GM12891 (cell line): ENCODE measurements around the gene MEOX1.

Source experiments
- PAX5 ChIP-seq: IDR thresholded peaks from 2 replicates; pipeline ENCODE4 v1.6.1; 2011; ENCODE audit warnings: low read length, moderate library complexity, mild to moderate bottlenecking; ENCODE audit not compliant: insufficient read depth, severe bottlenecking
- POLR2A ChIP-seq: IDR thresholded peaks from 2 replicates; pipeline ENCODE4 v1.6.1; 2011; ENCODE audit warnings: low read depth, low read length, control low read depth
- POLR2AphosphoS5 ChIP-seq: IDR thresholded peaks from 2 replicates; pipeline ENCODE4 v1.6.1; 2011; ENCODE audit warnings: low read depth, low read length, control low read depth
- POU2F2 ChIP-seq: IDR thresholded peaks from 2 replicates; pipeline ENCODE4 v1.6.1; 2011; ENCODE audit warnings: low read depth, mild to moderate bottlenecking, control low read depth, low read length, moderate library complexity
- SPI1 ChIP-seq: IDR thresholded peaks from 2 replicates; pipeline ENCODE4 v1.6.1; 2011; ENCODE audit warnings: low read depth, low read length, control low read depth
- TAF1 ChIP-seq: IDR thresholded peaks from 2 replicates; pipeline ENCODE4 v1.6.1; 2011; ENCODE audit warnings: low read depth, low read length, control low read depth

DNA sequence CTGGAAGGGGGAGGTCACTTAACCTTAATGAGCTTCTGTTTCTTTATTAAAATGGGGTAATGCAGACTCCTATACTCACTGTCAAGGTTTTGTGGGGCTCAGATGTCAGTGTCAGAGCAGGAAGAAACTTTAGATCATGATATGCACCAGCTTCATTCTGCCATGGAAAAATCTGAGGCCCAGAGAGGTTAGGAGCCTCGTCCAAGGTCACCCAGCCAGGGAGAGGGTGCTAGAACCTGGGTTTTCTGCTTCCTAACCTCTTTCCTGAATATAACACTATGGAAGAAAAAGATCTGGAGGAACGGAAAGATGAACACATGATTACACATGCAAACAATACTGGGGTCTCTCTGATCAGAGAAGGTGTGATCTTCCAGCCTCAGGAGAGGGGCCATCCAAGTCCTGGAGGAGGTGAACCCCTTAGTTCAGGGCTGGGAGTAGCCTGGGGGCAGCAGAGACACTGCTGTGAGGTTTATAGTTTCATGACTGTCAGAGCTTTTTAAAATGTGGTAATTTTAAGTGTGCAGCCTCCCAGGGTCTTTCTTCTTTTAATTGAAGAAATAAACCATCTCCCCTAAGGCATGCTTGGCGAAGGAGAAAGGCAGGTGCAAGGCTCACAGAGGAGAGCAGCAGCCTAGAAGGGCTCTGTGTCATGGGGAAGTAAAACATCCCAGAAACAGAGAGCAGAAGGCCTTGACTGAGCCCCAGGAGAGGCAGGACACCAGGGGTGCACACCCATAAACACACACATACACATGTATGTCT lies 10.2 kb upstream of the MEOX1 start:
- TF ChIP-seq TAF1, result no peak
- TF ChIP-seq POLR2A, result no peak
- no peak for TF ChIP-seq POLR2AphosphoS5
- no peak for TF ChIP-seq POU2F2
- no peak for TF ChIP-seq PAX5
- TF ChIP-seq SPI1, result no peak
